Epithelial cell of esophagus (primary cell): Measurements from ENCODE around the gene HDAC9.

ENCODE experiments used
- DNase-seq: peaks from one replicate; pipeline ENCODE4 v3.0.0; 2010; ENCODE audit warnings: low read depth
- H3K4me3 ChIP-seq: 2 replicates; pipeline ENCODE4 v1.5.1; 2011; ENCODE audit warnings: mild to moderate bottlenecking, low read length, control low read depth
- TF ChIP-seq, protein P1 (sequence below): IDR thresholded peaks from 2 replicates; pipeline ENCODE4 v1.5.1; 2011; ENCODE audit warnings: low read depth, mild to moderate bottlenecking, low read length, control low read depth, inconsistent platforms; ENCODE audit not compliant: insufficient read depth; ENCODE audit errors: missing control alignments

The HDAC9 gene

DNA sequence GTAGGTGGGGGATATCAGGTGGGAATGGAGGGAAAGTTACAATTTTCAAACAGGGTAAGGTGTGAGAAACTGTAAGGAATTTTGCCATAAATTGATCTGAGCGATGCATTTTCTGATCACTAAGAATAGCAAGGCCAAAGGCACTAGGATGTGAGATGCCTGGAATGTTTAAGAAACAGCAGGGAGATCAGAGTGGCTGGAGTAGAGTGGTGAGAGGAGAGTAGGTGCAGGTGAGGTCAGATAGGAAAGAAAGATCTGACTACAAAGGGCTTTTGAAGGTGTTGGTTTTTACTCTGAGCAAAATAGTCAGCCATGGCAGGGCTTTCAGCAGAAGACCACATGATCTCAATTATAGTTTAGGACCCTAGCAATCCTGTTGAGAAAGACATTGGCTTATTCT, 55.0 kb downstream of the HDAC9 start:
- TF ChIP-seq, protein P1, sequence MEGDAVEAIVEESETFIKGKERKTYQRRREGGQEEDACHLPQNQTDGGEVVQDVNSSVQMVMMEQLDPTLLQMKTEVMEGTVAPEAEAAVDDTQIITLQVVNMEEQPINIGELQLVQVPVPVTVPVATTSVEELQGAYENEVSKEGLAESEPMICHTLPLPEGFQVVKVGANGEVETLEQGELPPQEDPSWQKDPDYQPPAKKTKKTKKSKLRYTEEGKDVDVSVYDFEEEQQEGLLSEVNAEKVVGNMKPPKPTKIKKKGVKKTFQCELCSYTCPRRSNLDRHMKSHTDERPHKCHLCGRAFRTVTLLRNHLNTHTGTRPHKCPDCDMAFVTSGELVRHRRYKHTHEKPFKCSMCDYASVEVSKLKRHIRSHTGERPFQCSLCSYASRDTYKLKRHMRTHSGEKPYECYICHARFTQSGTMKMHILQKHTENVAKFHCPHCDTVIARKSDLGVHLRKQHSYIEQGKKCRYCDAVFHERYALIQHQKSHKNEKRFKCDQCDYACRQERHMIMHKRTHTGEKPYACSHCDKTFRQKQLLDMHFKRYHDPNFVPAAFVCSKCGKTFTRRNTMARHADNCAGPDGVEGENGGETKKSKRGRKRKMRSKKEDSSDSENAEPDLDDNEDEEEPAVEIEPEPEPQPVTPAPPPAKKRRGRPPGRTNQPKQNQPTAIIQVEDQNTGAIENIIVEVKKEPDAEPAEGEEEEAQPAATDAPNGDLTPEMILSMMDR: no peak
- no peak for DNase-seq
- H3K4me3 ChIP-seq: no peak overlapping the region

DNA sequence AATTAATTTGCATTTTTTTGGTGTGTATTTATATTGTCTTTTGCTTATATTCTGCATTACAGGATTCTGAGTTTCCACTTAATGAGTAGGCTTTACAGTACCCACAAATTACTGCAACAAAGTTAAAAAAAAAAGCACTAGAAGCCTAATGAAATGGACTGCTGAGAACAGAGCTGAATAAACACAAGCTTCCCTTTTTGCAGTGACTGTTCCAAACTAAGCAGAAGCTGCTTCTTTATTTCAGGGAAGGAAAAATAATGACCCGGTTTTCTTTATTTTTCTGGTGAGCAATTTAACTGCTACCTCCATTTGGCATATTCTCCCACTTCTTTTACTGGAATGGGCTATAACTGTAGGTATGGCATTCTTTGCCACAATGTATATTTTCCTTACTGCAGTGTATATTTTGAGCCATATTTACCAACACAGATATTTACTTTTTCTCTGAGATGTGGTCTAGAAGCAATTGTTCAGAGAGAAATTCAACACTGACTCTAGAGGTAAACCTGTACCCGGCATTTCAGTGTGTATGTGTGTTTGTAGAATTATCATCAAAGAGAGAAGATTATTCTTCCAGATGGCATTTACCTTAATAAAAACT, 56.9 kb downstream of the HDAC9 start:
- no peak for DNase-seq
- TF ChIP-seq, protein P1: no peak
- no peak overlapping the region for H3K4me3 ChIP-seq

DNA sequence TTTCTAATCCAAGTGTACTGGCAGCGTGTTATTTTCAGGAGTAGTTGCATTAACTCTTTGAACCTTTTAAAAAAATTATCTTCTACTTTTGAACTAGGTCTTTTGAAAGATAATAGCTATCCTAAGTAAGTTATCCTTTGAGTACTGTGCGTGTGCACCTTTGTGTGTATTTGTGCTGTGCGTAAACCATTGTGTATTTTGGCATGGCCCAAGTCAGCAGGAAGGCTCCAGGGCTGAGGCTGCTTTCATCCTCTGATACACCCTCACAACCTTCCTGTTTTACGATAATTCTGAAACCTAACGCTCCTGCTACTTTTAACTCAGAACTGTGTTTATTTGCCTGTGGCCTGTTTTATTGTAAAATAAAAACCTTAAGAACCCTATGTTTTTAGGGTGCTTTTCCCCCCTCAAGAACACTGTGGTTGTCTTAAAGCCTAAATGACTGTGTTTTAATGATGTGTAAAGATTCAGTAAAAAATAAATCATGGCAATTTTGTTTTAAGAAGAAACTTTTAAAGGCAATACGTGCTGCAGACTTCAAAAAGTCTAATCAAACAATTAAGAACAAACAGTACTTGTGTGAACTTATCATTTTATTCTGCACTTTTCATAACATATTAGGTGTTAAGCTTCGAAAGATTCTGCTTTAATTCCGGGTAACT, 57.5 kb downstream of the HDAC9 start:
- H3K4me3 ChIP-seq: no peak overlapping the region
- peak; percentile 26 for DNase-seq
- TF ChIP-seq, protein P1: no peak

DNA sequence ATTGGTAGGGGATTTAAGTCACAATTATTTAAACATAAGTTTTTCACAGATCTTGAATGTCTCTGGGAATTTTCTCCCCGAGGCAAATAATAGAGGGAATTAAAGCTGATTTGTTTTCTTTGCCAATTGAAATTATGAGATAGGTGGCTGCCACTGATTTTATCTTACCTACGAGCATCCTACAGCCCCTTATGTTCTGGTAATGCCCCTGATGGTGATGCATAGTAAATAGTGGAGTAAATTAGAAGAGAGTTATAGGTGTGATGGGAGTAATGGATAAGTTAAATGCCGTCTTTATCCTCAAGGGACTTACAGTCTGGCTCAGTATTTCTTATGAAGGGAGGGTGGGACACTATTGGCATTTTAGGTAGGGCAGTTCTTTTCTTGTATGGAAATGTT, 58.1 kb downstream of the HDAC9 start:
- no peak overlapping the region for H3K4me3 ChIP-seq
- TF ChIP-seq, protein P1: no peak
- DNase-seq: no peak

DNA sequence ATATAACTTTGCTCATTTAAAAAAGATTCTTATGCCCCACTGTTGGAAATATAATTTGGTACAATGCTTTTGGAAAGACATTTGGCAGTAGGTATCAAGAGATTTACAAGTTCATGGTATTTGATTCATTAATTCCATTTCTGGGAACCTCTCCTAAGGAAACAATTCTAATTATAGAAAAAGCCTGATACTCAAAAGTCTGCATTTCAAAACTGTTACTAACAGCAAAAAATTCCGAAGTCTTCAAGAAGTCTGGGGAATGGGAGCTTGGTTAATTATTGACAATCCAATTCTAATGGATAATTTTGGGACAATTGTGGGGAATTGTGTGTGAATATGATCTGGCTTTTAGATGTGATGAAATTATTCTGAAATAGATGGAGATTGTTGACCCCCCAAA, 59.6 kb downstream of the HDAC9 start:
- no peak for DNase-seq
- TF ChIP-seq, protein P1: no peak

DNA sequence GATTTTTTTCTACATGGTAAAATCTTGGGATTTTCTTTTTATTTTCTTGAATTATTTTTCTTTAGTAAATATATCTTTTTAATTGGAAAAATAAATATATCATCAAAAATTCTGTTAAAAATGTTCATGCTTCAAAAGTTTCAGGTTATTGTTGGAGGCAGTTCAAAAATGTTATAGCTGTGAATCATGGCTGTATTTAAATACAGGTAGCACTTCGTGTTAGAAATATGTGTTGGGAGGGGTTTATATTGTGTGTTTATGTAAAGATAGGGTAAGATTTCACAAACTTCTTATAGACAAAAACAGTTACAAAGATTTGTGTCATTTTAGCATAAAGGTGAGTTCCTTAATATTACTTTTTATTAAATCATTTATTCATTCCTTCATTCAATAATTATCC, 60.4 kb downstream of the HDAC9 start:
- DNase-seq: peak; percentile 51
- no peak overlapping the region for H3K4me3 ChIP-seq
- TF ChIP-seq, protein P1: no peak

More for the DNA sequence above, 59.6 kb downstream of the HDAC9 start:
- no peak overlapping the region for H3K4me3 ChIP-seq

DNA sequence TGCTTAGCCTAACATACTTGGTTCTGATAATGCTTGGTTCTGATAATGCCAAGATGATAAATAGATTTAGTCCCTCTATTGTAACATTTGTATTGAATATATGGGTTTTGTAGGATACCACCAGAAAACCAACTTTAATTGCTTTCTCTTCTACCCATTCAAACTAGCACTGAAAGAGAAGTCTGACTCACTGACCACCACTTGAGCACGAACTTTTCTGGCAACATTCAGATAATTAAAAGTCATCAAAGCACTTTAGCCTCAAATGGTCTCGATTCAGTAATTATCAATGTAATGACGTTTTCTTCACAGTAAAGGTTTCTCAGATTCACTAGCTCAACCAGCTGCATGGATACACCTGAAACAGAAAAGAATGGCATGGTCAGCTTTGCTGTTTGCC, 63.0 kb downstream of the HDAC9 start:
- no peak for DNase-seq
- TF ChIP-seq, protein P1: no peak
- H3K4me3 ChIP-seq: no peak overlapping the region
